Astrocyte (in vitro differentiated cells and primary cell): ENCODE measurements around the gene ADAM33.

Experiments used
- EZH2 ChIP-seq: IDR thresholded peaks from 2 replicates; pipeline ENCODE4 v1.6.1; 2012; ENCODE audit warnings: mild to moderate bottlenecking, low read length, inconsistent platforms; ENCODE audit not compliant: insufficient read depth
- TF ChIP-seq, protein P1 (sequence below): IDR thresholded peaks from 2 replicates; pipeline ENCODE4 v1.5.1; 2011; ENCODE audit warnings: low read depth, mild to moderate bottlenecking, inconsistent platforms, low read length, moderate library complexity; ENCODE audit not compliant: insufficient read depth

DNA sequence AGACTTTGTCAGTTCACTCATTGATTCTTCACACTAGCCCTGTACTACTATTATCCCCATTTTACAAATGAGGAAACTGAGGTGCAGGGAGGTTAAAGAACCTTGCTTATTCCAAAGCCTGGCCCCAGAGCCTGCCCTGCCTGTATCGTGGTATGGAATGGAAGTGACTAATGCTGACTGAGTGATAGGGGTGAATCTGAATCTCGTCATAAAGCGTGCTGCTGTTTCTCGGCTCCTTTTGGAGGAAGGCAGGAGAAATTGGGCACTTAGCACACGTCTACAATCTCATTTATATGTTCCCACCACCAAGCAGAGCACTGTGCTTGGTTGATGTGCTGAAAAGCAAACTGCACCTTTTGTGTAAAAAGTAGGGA is 35.8 kb downstream of the ADAM33 start:
- no peak for TF ChIP-seq EZH2
- TF ChIP-seq, protein P1, sequence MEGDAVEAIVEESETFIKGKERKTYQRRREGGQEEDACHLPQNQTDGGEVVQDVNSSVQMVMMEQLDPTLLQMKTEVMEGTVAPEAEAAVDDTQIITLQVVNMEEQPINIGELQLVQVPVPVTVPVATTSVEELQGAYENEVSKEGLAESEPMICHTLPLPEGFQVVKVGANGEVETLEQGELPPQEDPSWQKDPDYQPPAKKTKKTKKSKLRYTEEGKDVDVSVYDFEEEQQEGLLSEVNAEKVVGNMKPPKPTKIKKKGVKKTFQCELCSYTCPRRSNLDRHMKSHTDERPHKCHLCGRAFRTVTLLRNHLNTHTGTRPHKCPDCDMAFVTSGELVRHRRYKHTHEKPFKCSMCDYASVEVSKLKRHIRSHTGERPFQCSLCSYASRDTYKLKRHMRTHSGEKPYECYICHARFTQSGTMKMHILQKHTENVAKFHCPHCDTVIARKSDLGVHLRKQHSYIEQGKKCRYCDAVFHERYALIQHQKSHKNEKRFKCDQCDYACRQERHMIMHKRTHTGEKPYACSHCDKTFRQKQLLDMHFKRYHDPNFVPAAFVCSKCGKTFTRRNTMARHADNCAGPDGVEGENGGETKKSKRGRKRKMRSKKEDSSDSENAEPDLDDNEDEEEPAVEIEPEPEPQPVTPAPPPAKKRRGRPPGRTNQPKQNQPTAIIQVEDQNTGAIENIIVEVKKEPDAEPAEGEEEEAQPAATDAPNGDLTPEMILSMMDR = no peak
